WTC11 (cell line): ENCODE measurements around the gene MMAA.
A peak's percentile ranks its signal among the peaks of the same experiment; 100 is the strongest.

Experiments
- ATF6 ChIP-seq: sonication (generic); formaldehyde crosslinking; IDR thresholded peaks from 2 replicates; pipeline ENCODE4 v1.8.1; 2023; ENCODE audit warnings: mild to moderate bottlenecking, missing genetic modification reagents
- CTCF ChIP-seq: fragments of 200-600 bp; IDR thresholded peaks from 2 replicates; pipeline ENCODE4 v1.8.0; 2022; ENCODE audit warnings: antibody characterized with exemption
- E2F5 ChIP-seq: sonication (generic); formaldehyde crosslinking; IDR thresholded peaks from 2 replicates; pipeline ENCODE4 v1.8.1; 2022; ENCODE audit warnings: mild to moderate bottlenecking, moderate library complexity, missing genetic modification reagents
- IRF1 ChIP-seq: sonication (generic); formaldehyde crosslinking; IDR thresholded peaks from 2 replicates; pipeline ENCODE4 v1.8.0; 2023; ENCODE audit warnings: missing genetic modification reagents
- NFE2L1 ChIP-seq: sonication (generic); formaldehyde crosslinking; IDR thresholded peaks from 2 replicates; pipeline ENCODE4 v1.8.1; 2023; ENCODE audit warnings: missing genetic modification reagents
- NFYB ChIP-seq: sonication (generic); formaldehyde crosslinking; conservative IDR thresholded peaks from 2 replicates; pipeline ENCODE4 v1.8.0; 2022; ENCODE audit warnings: low read depth, missing genetic modification reagents
- NR1H2 ChIP-seq: sonication (generic); formaldehyde crosslinking; IDR thresholded peaks from 2 replicates; pipeline ENCODE4 v1.9.0; 2021; ENCODE audit warnings: mild to moderate bottlenecking, moderate library complexity, missing genetic modification reagents
- ZBTB21 ChIP-seq: sonication (generic); formaldehyde crosslinking; IDR thresholded peaks from 2 replicates; pipeline ENCODE4 v1.8.1; 2023; ENCODE audit warnings: mild to moderate bottlenecking, missing genetic modification reagents, borderline replicate concordance
- ZNF263 ChIP-seq: sonication (generic); formaldehyde crosslinking; IDR thresholded peaks from 2 replicates; pipeline ENCODE4 v1.8.1; 2022; ENCODE audit warnings: low read depth, mild to moderate bottlenecking, moderate library complexity, missing genetic modification reagents
- ZNF532 ChIP-seq: fragments of 250-450 bp; sonication (Bioruptor Pico); IDR thresholded peaks from 2 replicates; pipeline ENCODE4 v1.9.0; 2021; ENCODE audit warnings: mild to moderate bottlenecking, borderline replicate concordance

- no peak for TF ChIP-seq ZBTB21 (CRISPR knock-in tag)
- no peak for TF ChIP-seq ZNF532
- no peak for TF ChIP-seq CTCF
- no peak for TF ChIP-seq IRF1 (CRISPR knock-in tag)
- no peak for TF ChIP-seq NFYB
- TF ChIP-seq ZNF263 = peak; percentile 32; the same call in 1 of the 2 replicates
- no peak for TF ChIP-seq NFE2L1 (CRISPR knock-in tag)
- TF ChIP-seq E2F5 (CRISPR knock-in tag) = no peak
- TF ChIP-seq ATF6 = no peak
- no peak for TF ChIP-seq NR1H2
Measured at GRCh38 chr4:145587088-145587754, 32.0 kb upstream of the MMAA start.
